A673 (cell line): ENCODE data around the gene WBP4.

Source experiments
- CTCF ChIP-seq: fragments of 300-800, 200-600 bp; sonication (generic); conservative IDR thresholded peaks from 2 replicates; pipeline ENCODE4 v1.5.1; 2017; ENCODE audit warnings: low read depth, mild to moderate bottlenecking, antibody characterized with exemption, low read length, moderate library complexity, mixed read lengths
- EZH2 ChIP-seq: fragments of 200-600 bp; sonication (generic); IDR thresholded peaks from 2 replicates; pipeline ENCODE4 v1.6.1; 2017; ENCODE audit warnings: borderline replicate concordance, low read depth, mild to moderate bottlenecking, mixed read lengths, antibody characterized with exemption, low read length; ENCODE audit not compliant: poor library complexity, severe bottlenecking

- TF ChIP-seq CTCF: no peak
- no peak for TF ChIP-seq EZH2
Measured at GRCh38 chr13:41107584-41108014, 46.3 kb downstream of the WBP4 start.
